SK-N-SH (cell line): ENCODE results near the gene RPL15. TPM values are rescaled to one million over a fixed set of nuclear protein-coding genes. Genes with fewer than 3 reads are reported as not detected.
A peak's percentile ranks its signal among the peaks of the same experiment; 100 is the strongest.

Experiments used
- CTCF ChIA-PET: fragments of 300-600, 350-600 bp; formaldehyde crosslinking; extraction: SDS; loops from one replicate; lab custom pipeline; 2021; lab: Yijun Ruan, JAX
- POLR2A ChIA-PET: fragments of 350-600 bp; sonication (Branson Sonifier 250); formaldehyde crosslinking; extraction: SDS; loops from one replicate; lab custom pipeline; 2020; ENCODE audit warnings: antibody characterized with exemption, inconsistent platforms; lab: Yijun Ruan, JAX
- DNase-seq: peaks from one replicate; pipeline ENCODE4 v3.0.0; 2012
- H2AFZ ChIP-seq: fragments of 200-600 bp; sonication (generic); 2 replicates; pipeline ENCODE4 v1.8.1; 2016; ENCODE audit warnings: antibody characterized with exemption, mild to moderate bottlenecking, low read depth
- H3F3A ChIP-seq: fragments of 200-600 bp; sonication (generic); replicated peaks from 2 replicates; pipeline ENCODE3; 2016; ENCODE audit warnings: antibody characterized with exemption, mild to moderate bottlenecking; ENCODE audit not compliant: insufficient read depth
- H3K27ac ChIP-seq, 2 experiments: fragments of 200-500 bp in 1 of 2; fragments of 200-600 bp in 1 of 2; sonication (Bioruptor generic) in 1 of 2; sonication (generic), shearing (Covaris generic) in 1 of 2; 2 replicates each; pipeline versions ENCODE4 v1.5.1 to v1.6.1; 2014 to 2016; ENCODE audit warnings: low read depth in 2 of 2, inconsistent platforms in 1 of 2, low read length in 1 of 2, mild to moderate bottlenecking in 1 of 2, mixed read lengths in 1 of 2
- H3K27me3 ChIP-seq: fragments of 200-600 bp; sonication (generic), shearing (Covaris generic); 2 replicates; pipeline ENCODE4 v1.6.1; 2016; ENCODE audit warnings: mixed run types; ENCODE audit not compliant: insufficient read depth
- H3K36me3 ChIP-seq, 2 experiments: fragments of 200-500 bp in 1 of 2; fragments of 200-600 bp in 1 of 2; sonication (Bioruptor generic) in 1 of 2; sonication (generic) in 1 of 2; replicated peaks in 1 of 2; 2 replicates each; pipeline versions ENCODE3 to v1.5.1; 2014 to 2016; ENCODE audit warnings: low read length in 1 of 2, mild to moderate bottlenecking in 1 of 2; ENCODE audit not compliant: insufficient read depth in 2 of 2, control insufficient read depth in 1 of 2
- H3K4me1 ChIP-seq, 2 experiments: fragments of 200-500 bp in 1 of 2; fragments of 200-600 bp in 1 of 2; sonication (Bioruptor generic) in 1 of 2; sonication (generic), shearing (Covaris generic) in 1 of 2; 2 replicates each; pipeline versions ENCODE4 v1.5.1 to v1.6.1; 2014 to 2016; ENCODE audit warnings: low read depth in 1 of 2, low read length in 1 of 2, mixed run types in 1 of 2; ENCODE audit not compliant: insufficient read depth in 2 of 2, control insufficient read depth in 1 of 2
- H3K4me2 ChIP-seq: fragments of 200-600 bp; sonication (generic), shearing (Covaris generic); 2 replicates; pipeline ENCODE4 v1.6.1; 2017; ENCODE audit warnings: mixed run types
- H3K4me3 ChIP-seq, 2 experiments: fragments of 200-500 bp in 1 of 2; fragments of 200-600 bp in 1 of 2; sonication (Bioruptor generic) in 1 of 2; sonication (generic), shearing (Covaris generic) in 1 of 2; 2 replicates each; pipeline versions ENCODE4 v1.5.1 to v1.8.1; 2014 to 2016; ENCODE audit warnings: low read depth in 2 of 2, inconsistent platforms in 1 of 2, low read length in 1 of 2, mild to moderate bottlenecking in 1 of 2, mixed read lengths in 1 of 2, moderate library complexity in 1 of 2
- H3K79me2 ChIP-seq: fragments of 200-600 bp; sonication (generic); 2 replicates; pipeline ENCODE4 v1.8.1; 2017; ENCODE audit warnings: mild to moderate bottlenecking; ENCODE audit not compliant: insufficient read depth
- H3K9ac ChIP-seq: fragments of 200-600 bp; sonication (generic); 2 replicates; pipeline ENCODE4 v1.6.1; 2017; ENCODE audit warnings: mixed run types
- H3K9me2 ChIP-seq: fragments of 200-600 bp; sonication (generic); 2 replicates; pipeline ENCODE4 v1.6.1; 2017; ENCODE audit warnings: mixed run types
- H3K9me3 ChIP-seq: fragments of 200-600 bp; sonication (generic); 2 replicates; pipeline ENCODE4 v1.6.1; 2017; ENCODE audit warnings: mixed run types, mild to moderate bottlenecking, moderate library complexity
- H4K20me1 ChIP-seq: fragments of 200-600 bp; sonication (generic); 2 replicates; pipeline ENCODE4 v1.6.1; 2017; ENCODE audit warnings: mild to moderate bottlenecking, mixed run types; ENCODE audit not compliant: insufficient read depth
- ELF1 ChIP-seq: IDR thresholded peaks from 2 replicates; pipeline ENCODE4 v1.4.0; 2012
- EP300 ChIP-seq, 2 experiments: IDR thresholded peaks; 2 replicates each; pipeline versions ENCODE4 v1.4.0 to v1.6.1; 2012; ENCODE audit warnings: borderline replicate concordance in 1 of 2, low read depth in 1 of 2, low read length in 1 of 2
- EZH2phosphoT487 ChIP-seq: fragments of 200-600 bp; sonication (generic); IDR thresholded peaks from 2 replicates; pipeline ENCODE4 v1.6.1; 2017; ENCODE audit warnings: low read depth, mixed run types, mild to moderate bottlenecking, antibody characterized with exemption, moderate library complexity, borderline replicate concordance
- FOSL2 ChIP-seq: IDR thresholded peaks from 2 replicates; pipeline ENCODE4 v1.4.0; 2012; ENCODE audit warnings: low read depth, mild to moderate bottlenecking, moderate library complexity, borderline replicate concordance
- FOXJ3 ChIP-seq: sonication (generic); formaldehyde crosslinking; IDR thresholded peaks from 2 replicates; pipeline ENCODE4 v1.5.1; 2020; ENCODE audit warnings: mild to moderate bottlenecking, missing genetic modification reagents
- JUND ChIP-seq: IDR thresholded peaks from 2 replicates; pipeline ENCODE4 v1.4.0; 2012
- MEF2A ChIP-seq: IDR thresholded peaks from 2 replicates; pipeline ENCODE4 v1.4.0; 2012; ENCODE audit warnings: low read depth, borderline replicate concordance
- NRF1 ChIP-seq: IDR thresholded peaks from 2 replicates; pipeline ENCODE4 v1.6.1; 2012; ENCODE audit warnings: low read depth, mild to moderate bottlenecking, low read length
- PBX3 ChIP-seq: IDR thresholded peaks from 2 replicates; pipeline ENCODE4; 2012
- RCOR1 ChIP-seq: fragments of 150-350 bp; IDR thresholded peaks from 2 replicates; pipeline ENCODE4 v1.6.1; 2017; ENCODE audit warnings: antibody characterized with exemption, low read length
- RFX5 ChIP-seq: IDR thresholded peaks from 2 replicates; pipeline ENCODE4 v1.6.1; 2012; ENCODE audit warnings: mild to moderate bottlenecking, improper control_type of control experiment, low read length
- RXRA ChIP-seq: IDR thresholded peaks from 2 replicates; pipeline ENCODE4 v1.4.0; 2012; ENCODE audit warnings: low read depth, mild to moderate bottlenecking, borderline replicate concordance
- SIN3A ChIP-seq: IDR thresholded peaks from 2 replicates; pipeline ENCODE4 v1.6.1; 2012; ENCODE audit warnings: low read depth, mild to moderate bottlenecking, low read length, moderate library complexity, borderline replicate concordance
- TAF1 ChIP-seq: IDR thresholded peaks from 2 replicates; pipeline ENCODE4 v1.6.1; 2012; ENCODE audit warnings: low read depth, mild to moderate bottlenecking, low read length, moderate library complexity, borderline replicate concordance
- WGBS: methylation state at CpG from one replicate; pipeline ENCODE4 v1.1.6; 2017; ENCODE audit warnings: low lambda C conversion rate; 5-methylcytosine and 5-hydroxymethylcytosine counted together
- polyA plus RNA-seq, 3 experiments: library from polyadenylated mRNA; depleted of rRNA; stranded (reverse); fragments of >200 nt; gene quantifications; 2 replicates each; pipeline ENCODE4 v1.2.3, GENCODE V29; 2012
- TF ChIP-seq, protein P1 (sequence below): IDR thresholded peaks from 2 replicates; pipeline ENCODE4 v1.6.1; 2012; ENCODE audit warnings: mild to moderate bottlenecking, low read depth, low read length, moderate library complexity
- TF ChIP-seq, protein P2 (sequence below): IDR thresholded peaks from 2 replicates; pipeline ENCODE4 v1.4.0; 2012; ENCODE audit warnings: low read depth, borderline replicate concordance
- TF ChIP-seq, protein P3 (sequence below): fragments of 150-350 bp; IDR thresholded peaks from 2 replicates; pipeline ENCODE4 v1.6.1; 2017; ENCODE audit warnings: antibody characterized with exemption, low read length, low read depth, borderline replicate concordance
- TF ChIP-seq, protein P4 (sequence below): IDR thresholded peaks from 2 replicates; pipeline ENCODE4 v1.4.0; 2012; ENCODE audit warnings: low read depth, borderline replicate concordance
- TF ChIP-seq, protein P5 (sequence below): IDR thresholded peaks from 2 replicates; pipeline ENCODE4 v1.4.0; 2012; ENCODE audit warnings: low read depth

The RPL15 gene
- polyA plus RNA-seq, 1 of the 3 experiments (the other 2 are of a cell fraction): 5,582 TPM

DNA sequence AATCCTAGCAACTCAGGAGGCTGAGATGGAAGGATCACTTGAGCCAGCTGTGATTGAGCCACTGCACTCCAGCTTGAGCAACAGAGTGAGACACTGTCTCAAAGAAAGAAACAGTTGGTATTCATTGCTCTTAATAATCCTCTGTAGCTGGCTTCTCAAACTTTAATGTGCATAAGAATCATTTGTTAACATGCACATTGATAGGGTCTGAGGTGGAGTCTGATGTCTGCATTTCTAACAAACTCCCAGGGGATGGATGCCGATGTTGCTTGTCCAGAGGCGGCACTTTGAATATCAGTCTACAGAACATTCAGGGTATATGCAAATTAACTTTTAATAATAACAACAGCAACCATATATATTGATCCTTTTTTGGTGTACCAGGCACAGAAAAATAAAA is 40.0 kb upstream of the RPL15 start:
- POLR2A ChIA-PET: interaction anchor here (0.7 kb wide), 1 partner anchor 988 kb away, joined by 3 read pairs; no protein-coding TSS in a partner anchor
- Histone ChIP-seq H3K36me3 (peaks cover 0 to 9% of the 10 kb centered on the region in 2 experiments), H3F3A (no peaks in the 10 kb centered on the region), H3K4me1 (peaks cover 8 to 21% of the 10 kb centered on the region in 2 experiments), H3K4me2 (peak overlapping the region; percentile 41), H4K20me1 (peaks cover 57% of the 10 kb centered on the region), H3K9ac (no peak overlapping the region), H3K27ac (no peak overlapping the region), H3K79me2 (peaks cover 40% of the 10 kb centered on the region), H3K9me3 (no peaks in the 10 kb centered on the region), H3K4me3 (no peak overlapping the region), H2AFZ (no peak overlapping the region), H3K9me2 (no peaks in the 10 kb centered on the region)
- DNase-seq: no peak
- 95% methylated on average over 2 of the region's 2 CpGs for WGBS
- CTCF ChIA-PET: interaction anchor here (0.8 to 1.4 kb wide), 2 partner anchors 35 to 43 kb away, joined by 3 to 5 read pairs; no protein-coding TSS in a partner anchor
- TF ChIP-seq PBX3: no peak
- TF ChIP-seq, protein P1, sequence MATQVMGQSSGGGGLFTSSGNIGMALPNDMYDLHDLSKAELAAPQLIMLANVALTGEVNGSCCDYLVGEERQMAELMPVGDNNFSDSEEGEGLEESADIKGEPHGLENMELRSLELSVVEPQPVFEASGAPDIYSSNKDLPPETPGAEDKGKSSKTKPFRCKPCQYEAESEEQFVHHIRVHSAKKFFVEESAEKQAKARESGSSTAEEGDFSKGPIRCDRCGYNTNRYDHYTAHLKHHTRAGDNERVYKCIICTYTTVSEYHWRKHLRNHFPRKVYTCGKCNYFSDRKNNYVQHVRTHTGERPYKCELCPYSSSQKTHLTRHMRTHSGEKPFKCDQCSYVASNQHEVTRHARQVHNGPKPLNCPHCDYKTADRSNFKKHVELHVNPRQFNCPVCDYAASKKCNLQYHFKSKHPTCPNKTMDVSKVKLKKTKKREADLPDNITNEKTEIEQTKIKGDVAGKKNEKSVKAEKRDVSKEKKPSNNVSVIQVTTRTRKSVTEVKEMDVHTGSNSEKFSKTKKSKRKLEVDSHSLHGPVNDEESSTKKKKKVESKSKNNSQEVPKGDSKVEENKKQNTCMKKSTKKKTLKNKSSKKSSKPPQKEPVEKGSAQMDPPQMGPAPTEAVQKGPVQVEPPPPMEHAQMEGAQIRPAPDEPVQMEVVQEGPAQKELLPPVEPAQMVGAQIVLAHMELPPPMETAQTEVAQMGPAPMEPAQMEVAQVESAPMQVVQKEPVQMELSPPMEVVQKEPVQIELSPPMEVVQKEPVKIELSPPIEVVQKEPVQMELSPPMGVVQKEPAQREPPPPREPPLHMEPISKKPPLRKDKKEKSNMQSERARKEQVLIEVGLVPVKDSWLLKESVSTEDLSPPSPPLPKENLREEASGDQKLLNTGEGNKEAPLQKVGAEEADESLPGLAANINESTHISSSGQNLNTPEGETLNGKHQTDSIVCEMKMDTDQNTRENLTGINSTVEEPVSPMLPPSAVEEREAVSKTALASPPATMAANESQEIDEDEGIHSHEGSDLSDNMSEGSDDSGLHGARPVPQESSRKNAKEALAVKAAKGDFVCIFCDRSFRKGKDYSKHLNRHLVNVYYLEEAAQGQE: no peak
- no peak for TF ChIP-seq EP300 (IDR thresholded peaks at IDR 0.05; ENCODE audit: borderline replicate concordance in 1 of 2, low read depth in 1 of 2, low read length in 1 of 2)
- TF ChIP-seq FOXJ3 (CRISPR knock-in tag): no peak
- no peak for TF ChIP-seq TAF1
- TF ChIP-seq, protein P2, sequence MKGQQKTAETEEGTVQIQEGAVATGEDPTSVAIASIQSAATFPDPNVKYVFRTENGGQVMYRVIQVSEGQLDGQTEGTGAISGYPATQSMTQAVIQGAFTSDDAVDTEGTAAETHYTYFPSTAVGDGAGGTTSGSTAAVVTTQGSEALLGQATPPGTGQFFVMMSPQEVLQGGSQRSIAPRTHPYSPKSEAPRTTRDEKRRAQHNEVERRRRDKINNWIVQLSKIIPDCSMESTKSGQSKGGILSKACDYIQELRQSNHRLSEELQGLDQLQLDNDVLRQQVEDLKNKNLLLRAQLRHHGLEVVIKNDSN: no peak
- TF ChIP-seq, protein P3, sequence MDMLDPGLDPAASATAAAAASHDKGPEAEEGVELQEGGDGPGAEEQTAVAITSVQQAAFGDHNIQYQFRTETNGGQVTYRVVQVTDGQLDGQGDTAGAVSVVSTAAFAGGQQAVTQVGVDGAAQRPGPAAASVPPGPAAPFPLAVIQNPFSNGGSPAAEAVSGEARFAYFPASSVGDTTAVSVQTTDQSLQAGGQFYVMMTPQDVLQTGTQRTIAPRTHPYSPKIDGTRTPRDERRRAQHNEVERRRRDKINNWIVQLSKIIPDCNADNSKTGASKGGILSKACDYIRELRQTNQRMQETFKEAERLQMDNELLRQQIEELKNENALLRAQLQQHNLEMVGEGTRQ: no peak
- TF ChIP-seq RXRA: no peak
- no peak for TF ChIP-seq MEF2A
- TF ChIP-seq, protein P4, sequence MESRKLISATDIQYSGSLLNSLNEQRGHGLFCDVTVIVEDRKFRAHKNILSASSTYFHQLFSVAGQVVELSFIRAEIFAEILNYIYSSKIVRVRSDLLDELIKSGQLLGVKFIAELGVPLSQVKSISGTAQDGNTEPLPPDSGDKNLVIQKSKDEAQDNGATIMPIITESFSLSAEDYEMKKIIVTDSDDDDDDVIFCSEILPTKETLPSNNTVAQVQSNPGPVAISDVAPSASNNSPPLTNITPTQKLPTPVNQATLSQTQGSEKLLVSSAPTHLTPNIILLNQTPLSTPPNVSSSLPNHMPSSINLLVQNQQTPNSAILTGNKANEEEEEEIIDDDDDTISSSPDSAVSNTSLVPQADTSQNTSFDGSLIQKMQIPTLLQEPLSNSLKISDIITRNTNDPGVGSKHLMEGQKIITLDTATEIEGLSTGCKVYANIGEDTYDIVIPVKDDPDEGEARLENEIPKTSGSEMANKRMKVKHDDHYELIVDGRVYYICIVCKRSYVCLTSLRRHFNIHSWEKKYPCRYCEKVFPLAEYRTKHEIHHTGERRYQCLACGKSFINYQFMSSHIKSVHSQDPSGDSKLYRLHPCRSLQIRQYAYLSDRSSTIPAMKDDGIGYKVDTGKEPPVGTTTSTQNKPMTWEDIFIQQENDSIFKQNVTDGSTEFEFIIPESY: no peak
- no peak for TF ChIP-seq JUND
- TF ChIP-seq, protein P5, sequence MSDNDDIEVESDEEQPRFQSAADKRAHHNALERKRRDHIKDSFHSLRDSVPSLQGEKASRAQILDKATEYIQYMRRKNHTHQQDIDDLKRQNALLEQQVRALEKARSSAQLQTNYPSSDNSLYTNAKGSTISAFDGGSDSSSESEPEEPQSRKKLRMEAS: no peak
- TF ChIP-seq SIN3A: no peak
- no peak for TF ChIP-seq ELF1
- TF ChIP-seq NRF1: no peak
- no peak for TF ChIP-seq EZH2phosphoT487
- no peak for TF ChIP-seq FOSL2
- TF ChIP-seq RCOR1: no peak
- TF ChIP-seq RFX5: no peak
- TF ChIP-seq, all 33 proteins: peak for 0
- H3K27me3 ChIP-seq: no peaks in the 10 kb centered on the region
